GM10266 (cell line): ENCODE measurements around the gene GSK3B.
A peak's percentile ranks its signal among the peaks of the same experiment; 100 is the strongest.
"Not testable (repeated sequence)": the region's sequence is repeated elsewhere in the genome, so short reads cannot be mapped to it uniquely, and the experiment has no call there.

ENCODE experiments used
- DNase-seq: peaks from one replicate; pipeline ENCODE4 v3.0.0; 2012; ENCODE audit errors: extremely low spot score
- CTCF ChIP-seq: IDR thresholded peaks from 2 replicates; pipeline ENCODE4 v1.5.1; 2012; ENCODE audit warnings: mild to moderate bottlenecking, low read depth; ENCODE audit not compliant: control insufficient read depth, insufficient read depth; ENCODE audit errors: missing control alignments

GSK3B gene

GRCh38 chr3:120057626-120058025, 36.6 kb downstream of the GSK3B start:
- no peak for TF ChIP-seq CTCF
- DNase-seq = no peak

GRCh38 chr3:120057029-120057428, 37.2 kb downstream of the GSK3B start:
- TF ChIP-seq CTCF = no peak
- no peak for DNase-seq

GRCh38 chr3:120053647-120054046, 40.6 kb downstream of the GSK3B start:
- DNase-seq = not testable (repeated sequence)

GRCh38 chr3:120052677-120053076, 41.6 kb downstream of the GSK3B start:
- no peak for DNase-seq

GRCh38 chr3:120052225-120052624, 42.0 kb downstream of the GSK3B start:
- peak; percentile 16 for DNase-seq
- no peak for TF ChIP-seq CTCF

More at GRCh38 chr3:120052677-120053076, 41.6 kb downstream of the GSK3B start:
- no peak for TF ChIP-seq CTCF

- not testable (repeated sequence) for DNase-seq
Observed at GRCh38 chr3:120051570-120051969, 42.7 kb downstream of the GSK3B start.

- no peak for TF ChIP-seq CTCF
- DNase-seq = no peak
Observed at GRCh38 chr3:120049881-120050539, 44.2 kb downstream of the GSK3B start.

GRCh38 chr3:120049072-120049471, 45.2 kb downstream of the GSK3B start:
- no peak for TF ChIP-seq CTCF

More at GRCh38 chr3:120049072-120049471, 45.2 kb downstream of the GSK3B start:
- DNase-seq = no peak
